OCI-LY1 (cell line): ENCODE data around the gene NOTCH4.

ENCODE experiments used
- H2AFZ ChIP-seq: fragments of 200-600 bp; sonication (generic), shearing (Covaris generic); 2 replicates; pipeline ENCODE4 v1.6.0; 2014; ENCODE audit warnings: antibody characterized with exemption, mild to moderate bottlenecking, low read length
- H3F3A ChIP-seq: fragments of 200-600 bp; sonication (generic), shearing (Covaris generic); 2 replicates; pipeline ENCODE4 v1.6.0; 2014; ENCODE audit warnings: mild to moderate bottlenecking, antibody characterized with exemption, low read length, moderate library complexity; ENCODE audit not compliant: insufficient read depth
- H3K27ac ChIP-seq: fragments of 200-600 bp; sonication (generic); 2 replicates; pipeline ENCODE4 v1.5.1; 2014; ENCODE audit warnings: low read length, mixed run types, mild to moderate bottlenecking, low read depth; ENCODE audit not compliant: poor library complexity, severe bottlenecking
- H3K27me3 ChIP-seq: fragments of 200-600 bp; sonication (generic); 2 replicates; pipeline ENCODE4 v1.6.0; 2014; ENCODE audit warnings: antibody characterized with exemption, mild to moderate bottlenecking, low read length, moderate library complexity; ENCODE audit not compliant: insufficient read depth
- H3K36me3 ChIP-seq: fragments of 200-600 bp; sonication (generic); 2 replicates; pipeline ENCODE4 v1.6.1; 2014; ENCODE audit warnings: mild to moderate bottlenecking, antibody characterized with exemption, low read length, moderate library complexity, mixed read lengths; ENCODE audit not compliant: insufficient read depth
- H3K4me1 ChIP-seq: fragments of 200-600 bp; sonication (generic); 2 replicates; pipeline ENCODE4 v1.5.1; 2014; ENCODE audit warnings: mild to moderate bottlenecking, low read length, moderate library complexity; ENCODE audit not compliant: insufficient read depth, severe bottlenecking
- H3K4me2 ChIP-seq: fragments of 200-600 bp; sonication (generic), shearing (Covaris generic); 2 replicates; pipeline ENCODE4 v1.6.1; 2014; ENCODE audit warnings: low read length
- H3K4me3 ChIP-seq: fragments of 200-600 bp; sonication (generic); 2 replicates; pipeline ENCODE4 v1.5.1; 2014; ENCODE audit warnings: low read length, low read depth, mild to moderate bottlenecking, mixed read lengths; ENCODE audit not compliant: poor library complexity, severe bottlenecking
- H3K79me2 ChIP-seq: fragments of 200-600 bp; shearing (Covaris generic); 2 replicates; pipeline ENCODE4 v1.6.1; 2016; ENCODE audit warnings: mixed run types, low read length, mixed read lengths; ENCODE audit not compliant: insufficient read depth
- H3K9ac ChIP-seq: fragments of 200-600 bp; sonication (generic), shearing (Covaris generic); 2 replicates; pipeline ENCODE4 v1.6.1; 2014; ENCODE audit warnings: mild to moderate bottlenecking, low read length, mixed read lengths
- H3K9me2 ChIP-seq: fragments of 200-600 bp; sonication (generic), shearing (Covaris generic); 2 replicates; pipeline ENCODE4 v1.6.1; 2014; ENCODE audit warnings: low read depth, mild to moderate bottlenecking, low read length, mixed read lengths
- H3K9me3 ChIP-seq: fragments of 200-600 bp; shearing (Covaris generic); 2 replicates; pipeline ENCODE4 v1.6.1; 2014; ENCODE audit warnings: low read length, mixed read lengths
- H4K20me1 ChIP-seq: fragments of 200-600 bp; sonication (generic), shearing (Covaris generic); 2 replicates; pipeline ENCODE4 v1.6.0; 2016; ENCODE audit warnings: mild to moderate bottlenecking, low read length; ENCODE audit not compliant: insufficient read depth
- EZH2 ChIP-seq: fragments of 200-600 bp; sonication (generic), shearing (Covaris generic); IDR thresholded peaks from 2 replicates; pipeline ENCODE4 v1.8.0; 2017; ENCODE audit warnings: borderline replicate concordance, mixed run types, mild to moderate bottlenecking, antibody characterized with exemption, low read length, moderate library complexity, mixed read lengths
- TF ChIP-seq, protein P1 (sequence below): fragments of 200-600 bp; sonication (generic), shearing (Covaris generic); IDR thresholded peaks from 2 replicates; pipeline ENCODE4 v1.5.1; 2017; ENCODE audit warnings: mild to moderate bottlenecking, antibody characterized with exemption, low read length, moderate library complexity, mixed read lengths

Gene NOTCH4

DNA sequence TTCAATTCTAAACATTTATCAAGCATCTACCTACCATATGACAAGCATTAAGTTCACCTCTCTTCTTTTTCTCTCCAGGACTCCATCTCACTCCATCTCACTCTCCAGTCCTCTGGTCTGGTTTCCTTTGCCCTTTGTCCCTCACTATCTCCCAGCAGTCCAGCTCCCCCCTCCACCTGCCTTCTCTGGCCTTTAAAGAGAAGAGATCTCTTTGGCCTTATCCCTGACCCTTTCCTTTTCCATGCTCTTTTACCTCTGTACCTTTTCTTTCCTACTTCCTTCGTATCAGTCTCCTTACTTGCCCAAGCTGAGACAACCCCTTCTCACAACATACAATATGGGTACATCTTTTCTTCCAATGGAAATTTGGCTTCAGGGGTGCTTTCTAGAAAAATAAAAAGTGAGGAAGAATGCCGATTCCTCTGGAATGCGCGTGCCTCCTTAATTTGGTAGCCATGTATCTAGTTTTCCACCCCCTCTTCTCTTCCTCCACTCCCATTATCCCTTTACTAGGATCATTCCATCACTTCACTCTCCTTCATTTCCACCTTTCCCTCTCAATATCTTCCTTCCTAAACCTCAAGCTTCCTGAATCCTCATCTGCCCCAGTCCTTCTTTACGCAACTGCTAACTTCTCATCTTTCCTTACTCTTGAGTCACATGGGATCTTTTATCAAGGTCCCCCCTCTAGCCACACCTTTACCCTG is 47.2 kb downstream of the NOTCH4 start:
- peak overlapping the region; percentile 80 for H3K4me2 ChIP-seq
- peak overlapping the region; percentile 70 for H3K9ac ChIP-seq
- no peak overlapping the region for H2AFZ ChIP-seq
- peaks cover 19% of the 10 kb centered on the region; the same call in 1 of the 2 replicates for H3K36me3 ChIP-seq
- no peaks in the 10 kb centered on the region for H3K9me3 ChIP-seq
- TF ChIP-seq EZH2, result no peak
- TF ChIP-seq, protein P1, sequence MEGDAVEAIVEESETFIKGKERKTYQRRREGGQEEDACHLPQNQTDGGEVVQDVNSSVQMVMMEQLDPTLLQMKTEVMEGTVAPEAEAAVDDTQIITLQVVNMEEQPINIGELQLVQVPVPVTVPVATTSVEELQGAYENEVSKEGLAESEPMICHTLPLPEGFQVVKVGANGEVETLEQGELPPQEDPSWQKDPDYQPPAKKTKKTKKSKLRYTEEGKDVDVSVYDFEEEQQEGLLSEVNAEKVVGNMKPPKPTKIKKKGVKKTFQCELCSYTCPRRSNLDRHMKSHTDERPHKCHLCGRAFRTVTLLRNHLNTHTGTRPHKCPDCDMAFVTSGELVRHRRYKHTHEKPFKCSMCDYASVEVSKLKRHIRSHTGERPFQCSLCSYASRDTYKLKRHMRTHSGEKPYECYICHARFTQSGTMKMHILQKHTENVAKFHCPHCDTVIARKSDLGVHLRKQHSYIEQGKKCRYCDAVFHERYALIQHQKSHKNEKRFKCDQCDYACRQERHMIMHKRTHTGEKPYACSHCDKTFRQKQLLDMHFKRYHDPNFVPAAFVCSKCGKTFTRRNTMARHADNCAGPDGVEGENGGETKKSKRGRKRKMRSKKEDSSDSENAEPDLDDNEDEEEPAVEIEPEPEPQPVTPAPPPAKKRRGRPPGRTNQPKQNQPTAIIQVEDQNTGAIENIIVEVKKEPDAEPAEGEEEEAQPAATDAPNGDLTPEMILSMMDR, result no peak
- peaks cover 12% of the 10 kb centered on the region; the same call in 1 of the 2 replicates for H3K79me2 ChIP-seq
- no peaks in the 10 kb centered on the region for H3K27me3 ChIP-seq
- H3K27ac ChIP-seq, result peak overlapping the region; percentile 87
- H3K9me2 ChIP-seq, result no peaks in the 10 kb centered on the region
- H4K20me1 ChIP-seq, result no peaks in the 10 kb centered on the region
- H3F3A ChIP-seq, result no peaks in the 10 kb centered on the region
- H3K4me3 ChIP-seq, result peak overlapping the region; percentile 91
- H3K4me1 ChIP-seq, result peaks cover 56% of the 10 kb centered on the region

DNA sequence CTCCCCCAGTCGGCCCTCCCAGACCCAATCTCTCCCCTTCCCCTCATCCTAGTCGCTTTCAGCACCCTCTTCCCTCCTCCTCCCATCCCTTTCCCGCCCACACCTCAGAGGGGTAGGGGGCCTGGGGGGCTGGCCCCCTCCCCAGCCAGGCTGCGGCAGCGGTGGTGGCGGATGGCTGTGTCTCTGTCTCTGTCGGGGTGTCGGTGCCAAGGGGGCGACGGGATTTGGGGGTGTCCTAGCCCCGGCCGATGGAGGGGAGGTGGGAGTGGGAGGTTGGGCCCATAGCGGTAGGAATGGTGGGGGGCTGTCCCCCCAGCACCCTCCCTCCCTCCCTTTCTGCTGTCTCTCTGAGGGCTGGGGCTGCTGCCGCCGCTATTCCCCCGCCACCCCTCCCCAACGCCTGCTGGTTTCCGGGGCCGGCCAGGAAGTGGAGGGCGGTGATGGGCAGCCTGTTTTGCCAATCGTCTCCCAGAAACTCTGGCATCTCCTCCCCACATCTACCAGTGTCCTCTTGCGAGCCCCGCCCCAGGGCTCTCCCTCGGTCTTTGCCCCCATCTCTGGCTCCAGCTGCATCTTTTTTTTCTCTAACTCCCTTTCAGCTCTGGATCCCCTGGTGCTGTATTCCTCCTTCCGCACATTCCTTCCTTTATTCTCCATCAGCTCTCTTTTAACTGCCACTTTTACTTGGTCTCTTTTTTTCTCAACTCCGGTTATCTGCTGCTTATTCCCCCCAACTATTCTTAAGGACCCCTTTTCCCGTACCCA is 48.0 kb downstream of the NOTCH4 start, which contains the start of gene AGPAT1:
AGPAT1 (minus strand) TSS at position 374 of the 765 bp plus-strand sequence. CDS start 4,588 bp downstream, outside the sequence.
- no peak for TF ChIP-seq EZH2
- TF ChIP-seq, protein P1, result no peak
- H4K20me1 ChIP-seq, result no peaks in the 10 kb centered on the region
- H3K9me2 ChIP-seq, result no peaks in the 10 kb centered on the region
- peaks cover 56% of the 10 kb centered on the region for H3K4me1 ChIP-seq
- H3K4me2 ChIP-seq, result peak within 1 kb of the TSS; percentile 96
- no peaks in the 10 kb centered on the region for H3K27me3 ChIP-seq
- no peaks in the 10 kb centered on the region for H3K9me3 ChIP-seq
- peak within 1 kb of the TSS; percentile 87 for H3K27ac ChIP-seq
- H3K4me3 ChIP-seq, result peak within 1 kb of the TSS; percentile 91
- no peak within 1 kb of the TSS for H2AFZ ChIP-seq
- peaks cover 12% of the 10 kb centered on the region; the same call in 1 of the 2 replicates for H3K79me2 ChIP-seq
- peaks cover 15% of the 10 kb centered on the region; the same call in 1 of the 2 replicates for H3K36me3 ChIP-seq
- peak within 1 kb of the TSS; percentile 96 for H3K9ac ChIP-seq
- no peaks in the 10 kb centered on the region for H3F3A ChIP-seq

DNA sequence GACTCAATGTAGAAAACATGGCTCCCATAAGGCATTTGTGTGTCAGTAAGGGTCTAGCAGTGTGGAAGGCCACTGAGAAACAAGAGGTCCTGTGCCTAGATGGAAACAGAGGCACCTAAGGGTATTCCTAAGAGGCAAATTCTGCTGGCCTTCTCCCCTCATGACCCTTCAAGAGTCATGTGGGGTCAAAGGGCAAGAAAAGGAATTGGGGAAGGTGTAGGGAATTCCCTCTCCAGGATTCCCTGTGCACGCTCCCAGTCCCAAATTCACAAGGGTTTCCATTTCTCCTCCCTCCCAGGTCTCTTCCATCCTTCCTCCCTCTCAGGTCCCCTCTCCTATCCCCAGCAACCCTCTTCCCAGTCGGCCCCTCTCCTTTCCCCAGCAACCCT is 48.6 kb downstream of the NOTCH4 start:
- Histone ChIP-seq H3K27me3 (no peaks in the 10 kb centered on the region), H2AFZ (no peak overlapping the region), H3K9me3 (no peaks in the 10 kb centered on the region), H3K4me3 (peak overlapping the region; percentile 91), H3F3A (no peaks in the 10 kb centered on the region), H3K9me2 (no peaks in the 10 kb centered on the region), H3K27ac (peak overlapping the region; percentile 20), H3K4me1 (peaks cover 56% of the 10 kb centered on the region), H3K36me3 (peaks cover 16% of the 10 kb centered on the region; the same call in 1 of the 2 replicates), H3K4me2 (peak overlapping the region; percentile 96), H3K9ac (peak overlapping the region; percentile 96), H3K79me2 (peaks cover 12% of the 10 kb centered on the region; the same call in 1 of the 2 replicates), H4K20me1 (no peaks in the 10 kb centered on the region)
- no peak for TF ChIP-seq EZH2
- TF ChIP-seq, protein P1, result no peak
